Activated naive CD8-positive, alpha-beta T cell treated with anti-CD3 and anti-CD28 coated beads, Interleukin-2, amount 50 U/mL, for 16 hours (primary cell): ENCODE results near the gene SEZ6L2.
"Not testable (repeated sequence)": the region's sequence is repeated elsewhere in the genome, so short reads cannot be mapped to it uniquely, and the experiment has no call there.

ENCODE experiments used
- DNase-seq: peaks from one replicate; pipeline ENCODE4 v3.0.0-alpha.2; 2020; ENCODE audit warnings: low read depth, low spot score

The SEZ6L2 gene

DNA sequence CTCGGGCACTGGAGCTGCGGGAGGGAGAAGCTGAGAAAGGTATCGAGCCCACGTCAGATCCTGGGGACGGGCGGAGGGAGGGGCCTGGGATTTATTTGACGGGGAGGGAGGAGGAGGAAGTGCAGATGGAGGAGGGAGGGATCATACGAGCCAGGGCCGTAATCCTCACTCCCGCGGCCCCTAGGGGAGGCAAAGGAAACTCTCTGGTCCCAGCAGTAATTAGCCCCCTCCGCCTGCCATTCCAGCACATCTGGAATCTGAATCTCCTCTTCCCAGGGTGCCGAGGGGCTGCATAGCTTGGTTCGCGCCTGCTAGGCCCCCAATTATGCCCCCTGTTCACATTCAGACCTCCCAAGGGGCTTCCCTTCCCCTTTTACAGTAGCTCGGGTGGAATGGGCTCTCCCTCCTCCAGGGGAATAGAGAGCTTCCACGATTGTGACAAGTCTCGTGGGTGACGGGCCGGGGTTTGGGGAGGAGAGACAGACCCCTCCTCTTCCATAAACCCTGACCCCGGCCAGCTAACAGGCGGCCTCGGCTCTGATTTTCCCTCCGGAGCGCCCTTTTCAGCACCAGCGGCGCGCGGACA, at the start of gene SEZ6L2:
Gene SEZ6L2 (minus strand): TSS at position 35 of the 586 bp plus-strand sequence. CDS start 531 bp downstream, outside the sequence.
- DNase-seq, result no peak

DNA sequence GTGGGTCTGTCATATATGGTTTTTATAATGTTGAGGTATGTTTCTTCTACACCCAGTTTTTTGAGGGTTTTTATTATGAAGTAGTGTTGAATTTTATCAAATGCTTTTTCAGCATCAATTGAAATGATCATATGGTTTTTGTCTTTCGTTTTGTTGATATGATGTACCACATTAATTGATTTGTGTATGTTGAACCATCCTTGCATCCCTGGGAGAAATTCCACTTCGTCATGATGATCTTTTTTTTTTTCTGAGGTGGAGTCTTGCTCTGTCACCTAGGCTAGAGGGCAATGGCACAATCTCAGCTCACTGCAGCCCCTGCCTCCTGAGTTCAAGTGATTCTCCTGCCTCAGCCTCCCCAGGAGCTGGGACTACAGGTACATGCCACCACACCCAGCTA, 48.5 kb upstream of the SEZ6L2 start:
- no peak for DNase-seq

GRCh38 chr16:29943846-29944799, 44.8 kb upstream of the SEZ6L2 start:
- DNase-seq, result no peak

DNA sequence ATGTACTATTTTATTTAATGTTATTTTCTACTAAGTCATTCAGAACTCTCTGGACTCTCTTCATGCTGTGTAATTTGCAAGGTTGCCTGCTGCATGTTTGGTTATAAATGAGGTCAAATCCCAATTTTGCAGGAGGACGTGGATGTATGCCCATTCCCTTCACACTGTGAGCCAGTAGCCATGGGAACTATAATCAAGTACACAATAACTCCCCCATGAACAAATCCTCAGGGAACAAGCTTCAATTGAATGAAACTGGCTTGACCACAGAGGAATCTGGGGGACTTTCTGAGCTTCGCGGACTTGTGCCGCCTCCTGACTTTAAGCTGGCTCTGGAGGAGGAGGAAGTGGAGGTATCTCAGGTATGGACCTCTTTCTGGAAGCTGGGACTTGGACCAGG, 41.3 kb upstream of the SEZ6L2 start:
- DNase-seq, result no peak

DNA sequence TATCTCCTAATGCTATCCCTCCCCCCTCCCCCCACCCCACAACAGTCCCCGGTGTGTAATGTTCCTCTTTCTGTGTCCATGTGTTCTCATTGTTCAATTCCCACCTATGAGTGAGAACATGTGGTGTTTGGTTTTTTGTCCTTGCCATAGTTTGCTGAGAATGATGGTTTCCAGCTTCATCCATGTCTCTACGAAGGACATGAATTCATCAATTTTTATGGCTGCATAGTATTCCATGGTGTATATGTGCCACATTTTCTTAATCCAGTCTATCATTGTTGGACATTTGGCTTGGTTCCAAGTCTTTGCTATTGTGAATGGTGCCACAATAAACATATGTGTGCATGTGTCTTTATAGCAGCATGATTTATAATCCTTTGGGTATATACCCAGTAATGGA, 32.4 kb upstream of the SEZ6L2 start:
- not testable (repeated sequence) for DNase-seq

DNA sequence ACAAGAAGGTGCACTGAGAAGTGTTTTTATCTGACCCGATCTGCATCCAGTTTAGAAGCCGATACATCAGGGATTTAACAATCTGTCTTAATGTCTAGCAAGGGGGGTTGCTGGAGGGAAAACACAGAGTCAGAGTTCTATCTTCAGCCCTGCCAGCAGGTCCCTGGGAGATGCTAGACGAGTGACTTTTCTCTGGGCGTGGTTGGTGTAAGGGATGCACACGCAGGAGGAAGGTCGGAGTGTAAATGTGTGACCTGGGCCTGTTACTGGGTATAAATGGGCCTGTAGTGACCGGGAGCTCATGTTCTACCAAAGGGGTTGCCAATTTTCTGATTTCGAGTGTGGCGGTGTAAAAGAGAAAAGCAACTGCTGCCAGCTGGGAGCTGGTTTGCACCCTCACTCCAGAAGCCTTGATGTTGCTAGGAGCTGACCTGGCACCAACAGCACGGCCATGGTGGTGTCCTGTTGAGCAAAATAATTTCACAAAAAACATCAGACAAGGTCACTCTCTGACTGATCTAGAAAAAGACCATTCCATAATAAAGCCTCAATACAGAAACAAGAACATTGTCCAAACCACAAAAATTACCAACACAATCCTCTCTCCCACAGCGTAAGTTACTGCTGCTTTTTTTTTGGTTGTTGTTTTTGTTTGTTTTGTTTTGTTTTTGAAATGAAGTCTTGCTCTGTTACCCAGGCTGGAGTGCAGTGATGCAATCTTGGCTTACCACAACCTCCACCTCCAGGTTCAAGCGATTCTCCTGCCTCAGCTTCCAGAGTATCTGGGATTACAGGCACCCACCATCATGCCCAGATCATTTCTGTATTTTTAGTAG, 27.9 kb upstream of the SEZ6L2 start:
- DNase-seq, result no peak

DNA sequence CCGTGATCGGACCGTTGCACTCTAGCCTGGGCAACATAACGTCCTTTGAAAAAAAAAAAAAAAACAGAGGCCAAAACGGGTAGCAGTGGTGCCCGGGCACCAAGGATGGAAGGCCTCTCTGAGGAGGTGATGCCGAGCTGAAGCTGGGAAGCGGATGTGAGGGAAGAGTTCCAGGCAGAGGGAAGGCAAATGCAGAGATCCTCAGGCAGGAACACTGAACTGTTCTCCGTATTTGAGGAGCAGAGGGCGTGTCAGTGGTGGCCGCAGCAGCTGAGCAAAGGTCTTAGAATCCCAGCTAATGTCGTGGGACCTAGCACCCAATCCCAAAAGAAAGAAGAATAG, 27.3 kb upstream of the SEZ6L2 start:
- DNase-seq, result no peak

DNA sequence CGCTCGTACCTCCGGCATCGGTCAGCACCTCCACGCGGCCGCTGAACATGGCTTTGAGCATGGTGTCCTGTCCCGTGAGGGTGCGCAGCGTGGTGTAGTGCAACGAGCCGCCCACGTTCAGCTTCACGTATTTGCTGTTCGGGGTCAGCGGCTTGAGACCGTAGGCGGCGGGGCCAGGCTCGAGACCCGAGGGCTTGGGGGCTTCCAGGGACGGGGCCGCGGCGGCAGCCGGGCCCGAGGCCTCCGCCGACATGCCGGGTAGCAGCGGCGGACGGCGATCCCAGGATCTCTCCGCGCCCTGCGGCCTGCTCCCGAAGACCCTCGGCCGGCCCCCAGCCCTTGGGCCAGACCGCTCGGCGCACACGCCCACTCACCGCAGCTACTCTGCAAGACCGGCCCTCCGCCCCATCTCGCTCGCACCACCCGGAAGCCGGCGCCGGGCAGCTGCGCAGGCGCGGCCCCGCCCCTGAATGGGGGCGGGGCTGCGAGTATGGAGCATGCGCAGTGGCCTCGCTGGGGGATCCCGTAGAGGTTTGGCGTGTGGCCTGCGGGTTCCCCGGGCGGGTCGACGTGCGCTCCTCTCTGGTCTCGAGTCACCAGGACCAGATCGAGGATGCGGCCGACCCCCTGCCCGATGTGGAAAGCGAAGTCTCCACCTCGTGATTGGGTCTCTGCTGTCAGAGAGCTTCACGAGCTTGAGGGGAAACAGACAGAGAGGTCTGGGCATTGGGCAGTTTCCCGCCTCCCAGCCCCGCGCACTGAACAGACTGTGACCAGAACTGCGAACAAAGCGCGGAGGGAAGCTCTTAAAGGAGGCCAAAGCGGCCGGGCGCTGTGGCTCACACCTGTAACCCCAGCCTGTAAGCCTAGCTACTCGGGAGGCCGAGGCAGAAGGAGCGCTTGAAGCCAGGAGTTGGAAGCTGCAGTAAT, 26.7 kb upstream of the SEZ6L2 start, which contains the start of gene KCTD13:
Gene KCTD13 (minus strand): TSS at position 446 of the 930 bp plus-strand sequence. CDS start 193 bp downstream, at position 253.
- peak; percentile 71 for DNase-seq

DNA sequence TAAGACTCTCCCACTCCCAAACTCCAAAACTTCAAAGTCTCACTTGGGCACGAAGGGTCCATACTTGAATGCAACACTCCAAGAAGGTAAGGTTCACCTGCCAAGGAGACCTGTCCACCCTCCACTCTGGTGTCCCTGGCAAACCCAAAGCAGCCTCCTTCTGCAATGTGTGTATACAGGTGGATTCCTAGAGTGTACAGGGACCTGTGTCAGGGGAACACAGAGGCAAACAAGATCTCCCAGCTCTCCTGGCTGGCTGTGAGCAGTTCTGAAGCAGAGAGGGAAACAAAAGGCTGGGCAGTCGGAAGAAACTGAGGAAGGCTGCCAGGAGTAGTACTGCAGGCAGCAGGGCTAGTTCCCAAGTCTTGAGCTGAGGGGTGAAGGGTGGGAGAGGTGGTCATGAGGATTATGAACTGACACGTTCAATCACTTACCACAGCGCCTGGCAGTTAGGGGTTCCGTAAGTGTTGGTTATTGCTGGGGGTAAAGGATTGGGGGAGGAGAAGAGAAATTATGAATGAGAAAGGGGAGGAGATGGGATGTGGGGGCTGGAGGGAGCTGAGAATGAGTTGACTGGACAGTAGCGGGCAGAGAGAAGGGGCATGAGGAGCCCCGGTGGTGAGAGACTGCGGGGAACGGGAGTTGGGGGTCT, 25.9 kb upstream of the SEZ6L2 start:
- no peak for DNase-seq

- no peak for DNase-seq
Observed at GRCh38 chr16:29922986-29923501, 23.7 kb upstream of the SEZ6L2 start.

- no peak for DNase-seq
Observed at GRCh38 chr16:29922326-29922725, 23.0 kb upstream of the SEZ6L2 start.

DNA sequence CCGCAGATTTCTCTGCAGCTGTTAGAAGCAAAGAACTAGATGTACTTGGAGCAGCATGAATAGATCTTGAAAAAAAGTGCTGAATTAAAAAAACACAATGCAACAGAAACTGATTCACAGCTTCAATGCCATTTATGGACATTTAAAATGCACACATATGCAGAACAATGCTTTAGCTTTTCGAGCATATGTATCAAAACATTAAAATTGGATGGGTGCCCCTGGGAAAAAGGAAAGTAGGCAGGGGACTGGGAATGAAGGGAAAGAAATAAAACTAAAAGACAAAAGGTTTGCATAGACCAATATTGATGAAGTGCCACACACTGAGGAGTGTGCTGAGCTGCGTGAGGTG, 21.7 kb upstream of the SEZ6L2 start:
- DNase-seq, result no peak

DNA sequence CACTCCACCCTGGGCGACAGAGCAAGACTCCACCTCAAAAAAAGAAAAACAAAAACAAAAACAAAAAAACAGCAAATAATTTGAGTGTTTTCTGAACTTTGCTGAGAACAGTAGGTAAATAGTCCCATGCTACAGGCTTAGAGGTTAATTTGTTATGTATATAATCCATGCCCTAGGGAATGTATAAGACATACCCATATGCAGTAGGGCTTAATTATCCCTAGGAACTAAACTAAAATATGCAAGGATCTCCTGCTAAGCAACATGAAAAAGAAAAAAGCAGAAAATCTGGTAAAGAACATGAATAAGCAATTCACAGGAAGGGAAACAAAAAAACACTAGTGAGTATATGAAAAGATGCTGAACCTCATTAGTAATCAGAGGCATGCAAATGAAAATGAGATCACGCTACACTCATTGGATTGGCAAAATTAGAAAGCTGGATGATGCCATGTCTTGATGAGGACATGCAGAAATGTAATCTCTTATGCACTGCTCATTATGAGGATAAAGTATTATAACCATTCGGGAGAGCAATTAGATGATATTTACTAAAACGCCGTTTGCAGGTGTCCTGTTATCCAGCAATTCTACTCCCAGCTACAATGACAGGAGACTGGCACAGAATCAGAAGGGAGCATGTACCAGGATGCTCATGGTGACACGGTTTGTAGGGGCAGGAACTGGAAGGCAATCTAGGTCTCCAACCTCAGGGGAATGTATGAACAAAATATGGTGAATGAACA, 21.1 kb upstream of the SEZ6L2 start:
- no peak for DNase-seq

- DNase-seq, result no peak
Observed at GRCh38 chr16:29916979-29917378, 17.6 kb upstream of the SEZ6L2 start.

DNA sequence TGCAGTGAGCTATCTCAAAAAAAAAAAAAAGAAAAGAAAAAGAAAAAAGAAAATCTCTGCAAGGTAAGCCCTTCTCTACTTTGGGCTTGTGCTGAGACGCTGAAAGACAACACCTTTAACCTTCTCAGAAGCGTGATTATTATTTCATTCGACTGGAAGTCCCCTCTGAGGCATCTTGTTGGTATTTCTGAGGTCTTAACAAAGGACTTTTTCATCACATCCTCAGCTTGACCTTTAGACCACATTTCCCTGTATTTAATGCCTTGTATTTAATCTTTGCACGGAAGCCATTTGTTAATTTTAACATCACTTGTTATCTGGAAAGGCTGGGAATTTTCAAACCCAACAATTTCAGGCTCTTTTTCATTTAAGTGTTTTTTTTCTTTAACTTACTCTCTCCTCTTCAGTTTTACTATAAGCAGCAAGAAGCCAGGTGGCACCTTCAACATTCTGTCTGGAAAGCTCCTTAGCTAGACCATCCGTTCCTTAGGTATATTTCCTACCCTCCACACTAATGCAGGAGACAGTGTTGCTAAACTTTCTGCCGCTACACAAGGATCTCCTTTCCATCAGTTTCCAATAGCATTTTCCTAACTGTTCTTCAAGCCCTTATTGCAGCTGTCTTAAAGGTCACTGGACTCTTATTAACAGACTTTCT, 16.4 kb upstream of the SEZ6L2 start:
- no peak for DNase-seq

GRCh38 chr16:29913514-29913913, 14.2 kb upstream of the SEZ6L2 start:
- no peak for DNase-seq

- no peak for DNase-seq
Observed at GRCh38 chr16:29912087-29912486, 12.7 kb upstream of the SEZ6L2 start.

- DNase-seq, result no peak
Observed at GRCh38 chr16:29911676-29912010, 12.3 kb upstream of the SEZ6L2 start.
